Transverse colon (tissue), 4 donors: Measurements from ENCODE around the gene LRRK2. TPM values are rescaled to one million over a fixed set of nuclear protein-coding genes. Genes with fewer than 3 reads are reported as not detected.

Experiments used
- DNase-seq: peaks from one replicate; pipeline ENCODE4 v3.0.0-alpha.2; 2019
- H3K27ac ChIP-seq, 4 donors: fragments of 200-600 bp; sonication (generic); 2 replicates each; pipeline ENCODE4 v1.5.1; 2016 to 2018; ENCODE audit warnings: inconsistent platforms in 4 of 4
- H3K27me3 ChIP-seq: fragments of 200-600 bp; sonication (generic); 2 replicates; pipeline ENCODE4 v1.5.1; 2017; ENCODE audit warnings: inconsistent platforms
- H3K36me3 ChIP-seq, 4 donors: fragments of 200-600 bp; sonication (generic); 2 replicates each; pipeline ENCODE4 v1.5.1; 2017 to 2019; ENCODE audit warnings: inconsistent platforms in 4 of 4
- H3K4me1 ChIP-seq, 4 donors: fragments of 200-600 bp; sonication (generic); 2 replicates each; pipeline ENCODE4 v1.5.1; 2017 to 2020; ENCODE audit warnings: inconsistent platforms in 4 of 4
- H3K4me3 ChIP-seq, 4 donors: fragments of 200-600 bp; sonication (generic); 1 replicate in 1 of 4; 2 replicates in 3 of 4; pipeline versions ENCODE4 v1.5.1 to v1.6.1; 2017 to 2019; ENCODE audit warnings: inconsistent platforms in 4 of 4
- H3K9me3 ChIP-seq, 2 donors: fragments of 200-600 bp; sonication (generic); 2 replicates each; pipeline ENCODE4 v1.5.1; 2017 to 2019; ENCODE audit warnings: inconsistent platforms in 2 of 2
- EP300 ChIP-seq: sonication (generic); formaldehyde crosslinking; IDR thresholded peaks from one replicate; pipeline ENCODE4 v1.6.1; 2017; ENCODE audit warnings: antibody characterized with exemption, low read depth
- POLR2A ChIP-seq: fragments of 450-650 bp; IDR thresholded peaks from one replicate; pipeline ENCODE4 v1.6.1; 2016; ENCODE audit warnings: antibody characterized with exemption, mild to moderate bottlenecking, moderate library complexity
- POLR2AphosphoS5 ChIP-seq, 3 donors: sonication (generic); formaldehyde crosslinking; IDR thresholded peaks; one replicate each; pipeline ENCODE4 v1.6.1; 2016; ENCODE audit warnings: antibody characterized with exemption in 3 of 3
- WGBS, 2 donors: methylation state at CpG; one replicate each; pipeline ENCODE4 v1.1.5; 2018; ENCODE audit warnings: low coverage in 1 of 2; 5-methylcytosine and 5-hydroxymethylcytosine counted together
- in situ Hi-C, 4 donors: fragments of 200-750 bp; cut with MboI; loops; one replicate each; pipeline versions ENCODE4 v1.15.0 to v1.15.1; 2017; ENCODE audit warnings: low sequenced_read_pairs in 3 of 4, low pct_ligation_motif_present in 1 of 4, low pct_unique_long_range_greater_than_20kb in 1 of 4
- intact Hi-C: fragments of 100-400 bp; cut with DNase I; formaldehyde crosslinking; loops from one replicate; pipeline ENCODE4 v1.15.1; 2023; ENCODE audit warnings: low total_unique reads
- total RNA-seq, 4 donors: library from RNA; depleted of rRNA; stranded (reverse); fragments of >200 nt; gene quantifications; one replicate each; pipeline ENCODE4 v1.1.0, GENCODE V29; 2016
- TF ChIP-seq, protein P1 (sequence below), 5 experiments: fragments of 200-600 bp in 3 of 5; fragments of 450-650 bp in 2 of 5; sonication (generic) in 3 of 5; IDR thresholded peaks; 1 replicate in 2 of 5; 2 replicates in 3 of 5; pipeline ENCODE4 v1.5.1; 2016 to 2017; ENCODE audit warnings: antibody characterized with exemption in 5 of 5, inconsistent platforms in 3 of 5, mild to moderate bottlenecking in 2 of 5, moderate library complexity in 1 of 5

The LRRK2 gene
- total RNA-seq, 4 donors from 2014 or later: 1.9 to 30.8 (median 7.9) TPM

DNA sequence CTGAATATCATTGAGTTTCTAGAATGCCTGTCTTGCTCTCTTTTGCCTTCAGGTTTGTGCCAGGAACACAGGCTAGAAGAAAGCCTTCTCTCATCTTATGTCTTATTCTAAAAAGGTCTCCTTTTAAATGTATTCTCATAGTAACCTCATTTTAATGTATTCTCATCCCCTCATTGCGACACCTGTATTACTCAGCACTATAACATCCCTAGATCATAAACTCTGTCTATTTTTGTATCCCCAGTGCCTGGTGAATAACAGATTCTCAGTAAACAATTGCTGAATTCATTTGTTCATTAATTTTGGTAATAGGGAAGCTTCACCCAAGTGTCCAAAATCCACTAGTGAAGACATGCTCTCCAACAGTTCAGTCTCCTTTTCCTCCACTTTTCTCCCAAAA is 8.8 kb upstream of the LRRK2 start:
- Histone ChIP-seq H3K4me1 (no peaks in the 10 kb centered on the region), H3K36me3 (no peaks in the 10 kb centered on the region), H3K27me3 (no peaks in the 10 kb centered on the region), H3K27ac (no peak overlapping the region), H3K9me3 (no peaks in the 10 kb centered on the region), H3K4me3 (no peak overlapping the region)
- TF ChIP-seq, protein P1, sequence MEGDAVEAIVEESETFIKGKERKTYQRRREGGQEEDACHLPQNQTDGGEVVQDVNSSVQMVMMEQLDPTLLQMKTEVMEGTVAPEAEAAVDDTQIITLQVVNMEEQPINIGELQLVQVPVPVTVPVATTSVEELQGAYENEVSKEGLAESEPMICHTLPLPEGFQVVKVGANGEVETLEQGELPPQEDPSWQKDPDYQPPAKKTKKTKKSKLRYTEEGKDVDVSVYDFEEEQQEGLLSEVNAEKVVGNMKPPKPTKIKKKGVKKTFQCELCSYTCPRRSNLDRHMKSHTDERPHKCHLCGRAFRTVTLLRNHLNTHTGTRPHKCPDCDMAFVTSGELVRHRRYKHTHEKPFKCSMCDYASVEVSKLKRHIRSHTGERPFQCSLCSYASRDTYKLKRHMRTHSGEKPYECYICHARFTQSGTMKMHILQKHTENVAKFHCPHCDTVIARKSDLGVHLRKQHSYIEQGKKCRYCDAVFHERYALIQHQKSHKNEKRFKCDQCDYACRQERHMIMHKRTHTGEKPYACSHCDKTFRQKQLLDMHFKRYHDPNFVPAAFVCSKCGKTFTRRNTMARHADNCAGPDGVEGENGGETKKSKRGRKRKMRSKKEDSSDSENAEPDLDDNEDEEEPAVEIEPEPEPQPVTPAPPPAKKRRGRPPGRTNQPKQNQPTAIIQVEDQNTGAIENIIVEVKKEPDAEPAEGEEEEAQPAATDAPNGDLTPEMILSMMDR (IDR thresholded peaks at IDR 0.05): no peak
- TF ChIP-seq POLR2A (no peak), POLR2AphosphoS5 (IDR thresholded peaks at IDR 0.05) (no peak), EP300 (no peak)
- DNase-seq: no peak
- in situ Hi-C loops (no loop called here), intact Hi-C loops (no loop called here)
- WGBS, 2 donors: 78 to 94% methylated on average over 1 of the region's 1 CpG

DNA sequence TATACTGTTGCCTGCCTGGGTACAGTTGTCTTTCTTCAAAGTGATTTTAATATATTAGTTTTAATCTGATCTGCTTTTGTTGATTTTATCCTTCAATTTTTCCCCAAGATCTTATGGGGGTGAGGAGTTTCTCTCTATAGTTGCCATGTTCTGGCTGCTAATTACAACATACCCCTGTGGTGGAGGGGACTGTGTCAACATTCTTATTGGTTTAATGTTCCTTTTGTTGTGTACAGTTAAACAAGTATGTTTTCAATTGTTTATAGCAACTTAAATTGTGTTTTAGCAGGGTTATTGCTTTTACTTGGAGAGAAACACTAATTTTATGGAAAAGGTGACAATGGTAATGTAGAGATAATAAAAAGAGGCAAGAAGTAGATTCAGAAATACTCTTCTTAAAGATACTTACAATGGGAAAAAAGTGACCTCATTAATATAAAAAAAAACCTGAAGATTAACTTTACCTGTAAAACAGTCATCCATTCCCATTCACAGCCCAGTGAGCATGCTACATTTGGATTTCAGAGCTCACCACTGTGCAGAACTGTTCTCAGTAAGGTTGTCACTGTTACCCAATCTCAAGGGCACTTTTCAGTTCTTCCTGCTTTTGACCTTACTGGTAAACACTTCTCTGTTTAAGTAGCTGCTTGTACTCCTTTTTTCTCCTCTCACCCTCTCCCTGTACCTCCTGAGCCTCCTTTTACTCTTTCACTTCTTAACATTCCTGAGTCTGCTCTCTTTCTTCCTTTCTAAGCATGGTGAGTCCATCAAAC is 8.1 kb upstream of the LRRK2 start:
- H3K27ac ChIP-seq: no peak overlapping the region
- TF ChIP-seq EP300: no peak
- TF ChIP-seq, protein P1 (IDR thresholded peaks at IDR 0.05): no peak
- TF ChIP-seq POLR2A: no peak
- TF ChIP-seq POLR2AphosphoS5 (IDR thresholded peaks at IDR 0.05): no peak

DNA sequence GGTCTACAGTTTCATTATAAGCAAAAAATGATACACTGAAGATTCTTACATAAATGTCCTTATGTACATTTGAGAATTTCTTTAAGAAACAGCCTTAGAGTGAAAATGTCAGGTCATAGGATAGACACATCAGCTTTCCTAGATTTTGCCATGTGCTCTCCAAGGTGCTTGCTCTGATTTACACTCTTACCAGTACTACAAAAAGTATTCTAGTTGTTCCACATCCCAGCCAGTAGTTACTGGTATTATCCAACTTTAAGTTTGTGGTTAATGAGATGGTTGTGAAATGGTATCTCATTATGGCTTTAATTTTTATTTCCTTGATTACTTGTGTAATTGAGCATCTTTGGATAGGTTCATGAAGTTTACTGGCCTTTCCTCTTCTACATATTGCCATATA is 5.0 kb upstream of the LRRK2 start:
- Histone ChIP-seq H3K4me1 (no peaks in the 10 kb centered on the region), H3K9me3 (no peaks in the 10 kb centered on the region), H3K27ac (no peak overlapping the region), H3K36me3 (no peaks in the 10 kb centered on the region), H3K27me3 (peaks cover 9% of the 10 kb centered on the region), H3K4me3 (no peak overlapping the region)
- in situ Hi-C loops (no loop called here), intact Hi-C loops (no loop called here)
- no peak for DNase-seq
- TF ChIP-seq POLR2A (no peak), EP300 (no peak), POLR2AphosphoS5 (IDR thresholded peaks at IDR 0.05) (no peak)
- TF ChIP-seq, protein P1 (IDR thresholded peaks at IDR 0.05): no peak

More for the DNA sequence above, 8.1 kb upstream of the LRRK2 start:
- Histone ChIP-seq H3K4me3 (no peak overlapping the region), H3K4me1 (no peaks in the 10 kb centered on the region), H3K27me3 (no peaks in the 10 kb centered on the region), H3K36me3 (no peaks in the 10 kb centered on the region), H3K9me3 (no peaks in the 10 kb centered on the region)
- intact Hi-C loops (no loop called here), in situ Hi-C loops (no loop called here)
- DNase-seq: no peak

DNA sequence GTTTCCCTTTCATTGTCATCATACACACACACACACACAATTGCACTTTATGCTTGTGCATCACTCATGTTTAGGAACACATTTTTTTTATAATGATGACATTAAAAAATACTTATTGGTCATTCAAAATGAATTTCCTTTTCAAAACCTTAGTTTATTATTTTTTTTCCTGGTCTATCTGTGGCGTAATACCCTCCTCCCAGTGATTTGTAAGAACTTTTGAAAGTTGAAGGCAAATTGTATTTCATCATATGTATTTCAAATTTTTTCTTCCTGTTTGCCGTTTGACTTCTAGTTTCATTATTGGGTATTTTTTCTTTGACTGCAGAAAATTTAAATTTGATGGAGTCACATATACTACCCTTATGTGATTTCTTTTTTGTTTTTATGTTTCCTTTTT is 2.5 kb upstream of the LRRK2 start:
- H3K27me3 ChIP-seq: peaks cover 12% of the 10 kb centered on the region
- H3K4me3 ChIP-seq: no peak overlapping the region

More for the DNA sequence above, 2.5 kb upstream of the LRRK2 start:
- 86 to 90% methylated on average over 2 of the region's 2 CpGs for WGBS, 2 donors
- intact Hi-C loops: no loop called here
- Histone ChIP-seq H3K27ac (no peak overlapping the region), H3K4me1 (no peaks in the 10 kb centered on the region), H3K9me3 (no peaks in the 10 kb centered on the region), H3K36me3 (no peaks in the 10 kb centered on the region)
- in situ Hi-C loops: no loop called here
- no peak for DNase-seq
- TF ChIP-seq, protein P1 (IDR thresholded peaks at IDR 0.05): no peak
- TF ChIP-seq POLR2AphosphoS5 (IDR thresholded peaks at IDR 0.05) (no peak), EP300 (no peak), POLR2A (no peak)
